Progenitor cell of endocrine pancreas (in vitro differentiated cells): ENCODE results near the gene CNTN6. TPM values are rescaled to one million over a fixed set of nuclear protein-coding genes. Genes with fewer than 3 reads are reported as not detected.

Experiments
- DNase-seq: peaks from one replicate; pipeline ENCODE4 v3.0.0; 2021; ENCODE audit warnings: low spot score; ENCODE audit not compliant: unreplicated experiment
- H3K27ac Mint-ChIP-seq: 2 replicates; pipeline ENCODE4 v1.8.0; 2021; ENCODE audit warnings: mild to moderate bottlenecking, moderate library complexity, mixed read lengths
- H3K27me3 Mint-ChIP-seq: 2 replicates; pipeline ENCODE4 v1.8.0; 2021; ENCODE audit warnings: mixed read lengths
- H3K36me3 Mint-ChIP-seq: 2 replicates; pipeline ENCODE4 v1.8.0; 2022; ENCODE audit warnings: mixed read lengths; ENCODE audit not compliant: insufficient read depth
- H3K4me1 Mint-ChIP-seq: 2 replicates; pipeline ENCODE4 v1.8.0; 2021; ENCODE audit warnings: low read depth, mixed read lengths
- H3K4me3 Mint-ChIP-seq: 2 replicates; pipeline ENCODE4 v1.8.0; 2021; ENCODE audit warnings: low read depth, mild to moderate bottlenecking, moderate library complexity, mixed read lengths
- H3K9me3 Mint-ChIP-seq: 2 replicates; pipeline ENCODE4 v1.8.0; 2021; ENCODE audit warnings: low read depth, mixed read lengths
- total RNA-seq: library from RNA; stranded (reverse); gene quantifications from 2 replicates; pipeline ENCODE4 v1.2.1, GENCODE V29; 2021
- TF ChIP-seq, protein P1 (sequence below): fragments of 200-600 bp; sonication (generic); IDR thresholded peaks from one replicate; pipeline ENCODE4 v1.5.0; 2021; ENCODE audit warnings: antibody characterized with exemption, mild to moderate bottlenecking; ENCODE audit not compliant: unreplicated experiment

CNTN6 gene
- total RNA-seq, 1 donor from 2014 or later = 0.17 TPM

DNA sequence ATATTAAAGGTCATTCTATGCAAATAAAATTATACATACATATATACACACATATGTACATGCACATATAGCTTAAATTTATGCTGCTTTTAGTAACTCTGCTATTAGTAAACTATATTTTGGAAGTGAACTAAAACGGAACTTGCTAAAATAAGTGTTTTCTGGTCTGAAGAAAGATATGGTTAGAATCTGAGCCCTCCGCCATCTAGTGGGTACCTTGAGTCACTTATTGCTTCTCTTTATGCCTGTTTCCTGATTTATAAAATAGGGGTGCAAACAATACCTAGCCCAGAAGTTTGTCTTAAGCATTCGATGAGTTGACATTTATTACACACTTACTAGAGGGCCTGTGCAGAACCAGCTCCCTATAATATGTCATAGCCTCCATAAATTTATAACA, 255.7 kb downstream of the CNTN6 start:
- Mint-ChIP-seq H3K36me3 (no peaks in the 10 kb centered on the region), H3K27ac (no peak overlapping the region), H3K27me3 (no peaks in the 10 kb centered on the region), H3K9me3 (no peaks in the 10 kb centered on the region), H3K4me1 (peaks cover 3% of the 10 kb centered on the region), H3K4me3 (no peak overlapping the region)
- TF ChIP-seq, protein P1, sequence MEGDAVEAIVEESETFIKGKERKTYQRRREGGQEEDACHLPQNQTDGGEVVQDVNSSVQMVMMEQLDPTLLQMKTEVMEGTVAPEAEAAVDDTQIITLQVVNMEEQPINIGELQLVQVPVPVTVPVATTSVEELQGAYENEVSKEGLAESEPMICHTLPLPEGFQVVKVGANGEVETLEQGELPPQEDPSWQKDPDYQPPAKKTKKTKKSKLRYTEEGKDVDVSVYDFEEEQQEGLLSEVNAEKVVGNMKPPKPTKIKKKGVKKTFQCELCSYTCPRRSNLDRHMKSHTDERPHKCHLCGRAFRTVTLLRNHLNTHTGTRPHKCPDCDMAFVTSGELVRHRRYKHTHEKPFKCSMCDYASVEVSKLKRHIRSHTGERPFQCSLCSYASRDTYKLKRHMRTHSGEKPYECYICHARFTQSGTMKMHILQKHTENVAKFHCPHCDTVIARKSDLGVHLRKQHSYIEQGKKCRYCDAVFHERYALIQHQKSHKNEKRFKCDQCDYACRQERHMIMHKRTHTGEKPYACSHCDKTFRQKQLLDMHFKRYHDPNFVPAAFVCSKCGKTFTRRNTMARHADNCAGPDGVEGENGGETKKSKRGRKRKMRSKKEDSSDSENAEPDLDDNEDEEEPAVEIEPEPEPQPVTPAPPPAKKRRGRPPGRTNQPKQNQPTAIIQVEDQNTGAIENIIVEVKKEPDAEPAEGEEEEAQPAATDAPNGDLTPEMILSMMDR = no peak
- DNase-seq = no peak

DNA sequence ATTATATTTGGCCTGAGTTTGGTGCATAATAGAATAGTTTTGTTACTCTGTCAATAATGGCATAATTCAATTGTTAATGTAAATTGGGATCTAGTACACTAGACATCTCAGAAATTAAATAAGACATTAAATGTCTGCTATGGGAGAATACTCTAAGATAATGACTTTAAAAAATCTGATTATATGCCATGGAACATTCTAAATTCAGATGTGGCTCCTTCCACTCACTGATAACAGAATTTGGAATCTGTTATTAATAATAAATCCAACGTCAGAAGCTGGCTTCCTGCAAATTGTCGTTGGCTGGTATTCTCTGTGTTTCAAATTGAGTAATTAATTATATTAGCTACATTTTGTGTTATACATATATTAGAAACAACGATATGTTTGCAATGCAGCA, 258.1 kb downstream of the CNTN6 start:
- Mint-ChIP-seq H3K36me3 (no peaks in the 10 kb centered on the region), H3K27ac (no peak overlapping the region), H3K4me3 (no peak overlapping the region), H3K9me3 (no peaks in the 10 kb centered on the region), H3K4me1 (peaks cover 7% of the 10 kb centered on the region), H3K27me3 (no peaks in the 10 kb centered on the region)
- no peak for DNase-seq
- TF ChIP-seq, protein P1 = no peak

DNA sequence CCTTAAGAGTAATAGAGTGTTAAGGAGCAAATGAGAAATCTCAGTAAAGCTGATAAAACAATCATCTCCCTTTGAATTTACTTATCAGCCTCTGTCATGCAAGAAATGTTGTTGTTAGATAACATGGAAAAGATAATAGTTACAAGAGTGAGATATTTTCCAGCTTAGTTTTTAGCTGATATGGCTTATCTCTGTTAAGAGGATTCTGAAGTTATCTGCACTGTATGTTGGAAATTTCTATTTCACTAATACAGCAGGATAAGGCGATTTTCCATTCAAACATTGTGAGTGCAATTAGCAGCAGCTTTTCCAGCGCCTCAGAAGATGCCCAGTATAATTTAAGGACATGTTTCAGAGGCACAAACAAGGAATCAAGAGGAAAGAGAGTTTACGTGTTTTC, 262.9 kb downstream of the CNTN6 start:
- Mint-ChIP-seq H3K36me3 (no peaks in the 10 kb centered on the region), H3K27ac (no peak overlapping the region), H3K4me3 (no peak overlapping the region), H3K4me1 (peaks cover 9% of the 10 kb centered on the region), H3K27me3 (no peaks in the 10 kb centered on the region), H3K9me3 (no peaks in the 10 kb centered on the region)
- TF ChIP-seq, protein P1 = no peak
- no peak for DNase-seq

DNA sequence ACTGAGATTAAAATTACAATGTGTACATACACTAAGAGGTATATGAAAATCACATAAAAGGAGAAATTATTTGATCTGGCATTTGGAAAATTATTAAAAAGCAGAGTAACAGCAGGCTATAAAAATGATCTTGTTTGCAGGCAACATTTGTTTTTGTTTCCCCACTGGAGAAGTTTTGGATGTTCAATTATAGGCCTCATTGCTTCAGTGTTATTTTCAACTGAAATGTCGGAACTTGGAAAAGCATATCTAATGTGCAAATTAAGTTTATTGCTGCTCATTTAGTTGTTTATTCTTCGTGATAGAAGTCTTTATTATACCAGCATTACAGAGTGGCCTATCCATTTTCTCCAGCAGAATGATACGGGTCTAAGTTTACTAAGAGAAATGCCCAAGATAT, 263.3 kb downstream of the CNTN6 start:
- Mint-ChIP-seq H3K4me1 (peaks cover 9% of the 10 kb centered on the region), H3K9me3 (no peaks in the 10 kb centered on the region), H3K36me3 (no peaks in the 10 kb centered on the region), H3K4me3 (no peak overlapping the region), H3K27me3 (no peaks in the 10 kb centered on the region), H3K27ac (no peak overlapping the region)
- DNase-seq = no peak
- TF ChIP-seq, protein P1 = no peak

DNA sequence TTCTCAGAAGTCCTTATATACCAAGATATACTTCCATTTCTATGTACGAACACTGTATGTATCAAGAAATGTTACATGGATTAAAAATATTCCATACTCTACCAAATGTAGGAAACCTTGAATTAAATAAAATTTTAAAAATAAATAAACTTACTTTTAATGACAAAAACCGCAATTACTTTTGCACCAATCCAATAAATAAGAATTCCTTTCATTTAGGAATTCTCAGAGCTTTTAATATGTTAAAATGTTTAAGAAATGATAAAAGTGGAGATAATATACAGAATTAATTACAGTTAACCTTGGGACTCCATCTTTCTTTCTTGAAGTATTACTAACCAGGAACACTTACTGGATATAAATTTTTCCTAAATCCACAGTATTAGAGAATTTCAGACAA, 272.7 kb downstream of the CNTN6 start:
- H3K36me3 Mint-ChIP-seq = no peaks in the 10 kb centered on the region
- TF ChIP-seq, protein P1 = no peak
- no peak for DNase-seq
- no peaks in the 10 kb centered on the region for H3K4me1 Mint-ChIP-seq
- no peak overlapping the region for H3K4me3 Mint-ChIP-seq
- H3K9me3 Mint-ChIP-seq = no peaks in the 10 kb centered on the region
- H3K27me3 Mint-ChIP-seq = no peaks in the 10 kb centered on the region
- no peak overlapping the region for H3K27ac Mint-ChIP-seq
